DOHH2 (cell line): ENCODE measurements around the gene UMPS.

Source experiments
- H3F3A ChIP-seq: fragments of 200-600 bp; sonication (generic), shearing (Covaris generic); 2 replicates; pipeline ENCODE4 v1.6.0; 2016; ENCODE audit warnings: antibody characterized with exemption, mild to moderate bottlenecking; ENCODE audit not compliant: control insufficient read depth, insufficient read depth
- H3K27ac ChIP-seq: fragments of 200-600 bp; sonication (generic); 2 replicates; pipeline ENCODE4 v1.5.1; 2014; ENCODE audit warnings: low read depth, mild to moderate bottlenecking, low read length, moderate library complexity
- H3K27me3 ChIP-seq: fragments of 200-600 bp; sonication (generic); 2 replicates; pipeline ENCODE4 v1.6.1; 2014; ENCODE audit warnings: mild to moderate bottlenecking, low read length, mixed read lengths; ENCODE audit not compliant: control insufficient read depth
- H3K36me3 ChIP-seq: fragments of 200-600 bp; sonication (generic); 2 replicates; pipeline ENCODE4 v1.6.1; 2014; ENCODE audit warnings: mild to moderate bottlenecking, low read length, moderate library complexity, mixed read lengths; ENCODE audit not compliant: control insufficient read depth
- H3K4me1 ChIP-seq: fragments of 200-600 bp; sonication (generic); 2 replicates; pipeline ENCODE4 v1.6.1; 2014; ENCODE audit warnings: mild to moderate bottlenecking, low read length, mixed read lengths; ENCODE audit not compliant: control insufficient read depth
- H3K4me2 ChIP-seq: fragments of 200-600 bp; sonication (generic); 2 replicates; pipeline ENCODE4 v1.6.0; 2014; ENCODE audit warnings: mild to moderate bottlenecking, low read length, moderate library complexity
- H3K4me3 ChIP-seq: fragments of 200-600 bp; sonication (generic); 2 replicates; pipeline ENCODE4 v1.5.1; 2014; ENCODE audit warnings: mild to moderate bottlenecking, low read length, mixed read lengths
- H3K79me2 ChIP-seq: fragments of 200-600 bp; sonication (generic); 2 replicates; pipeline ENCODE4 v1.6.1; 2014; ENCODE audit warnings: mild to moderate bottlenecking, low read length, mixed read lengths; ENCODE audit not compliant: control insufficient read depth
- H3K9me2 ChIP-seq: fragments of 200-600 bp; sonication (generic); replicated peaks from 2 replicates; pipeline ENCODE4 v1.6.1; 2014; ENCODE audit warnings: mild to moderate bottlenecking, low read length, mixed read lengths; ENCODE audit not compliant: control insufficient read depth
- H3K9me3 ChIP-seq: fragments of 200-600 bp; sonication (generic); 2 replicates; pipeline ENCODE4 v1.6.1; 2014; ENCODE audit warnings: antibody characterized with exemption, low read length, mixed read lengths; ENCODE audit not compliant: control insufficient read depth, insufficient read depth
- H4K20me1 ChIP-seq: fragments of 200-600 bp; sonication (generic); 2 replicates; pipeline ENCODE4 v1.6.0; 2014; ENCODE audit warnings: low read depth, mild to moderate bottlenecking, antibody characterized with exemption, low read length, moderate library complexity; ENCODE audit not compliant: control insufficient read depth, insufficient read depth
- EZH2phosphoT487 ChIP-seq: fragments of 200-600 bp; sonication (generic); IDR thresholded peaks from 2 replicates; pipeline ENCODE4 v1.6.1; 2017; ENCODE audit warnings: borderline replicate concordance, mild to moderate bottlenecking, antibody characterized with exemption, low read length, moderate library complexity, mixed read lengths
- TF ChIP-seq, protein P1 (sequence below): fragments of 200-600 bp; sonication (generic); IDR thresholded peaks from one replicate; pipeline ENCODE4 v1.5.1; 2014; ENCODE audit warnings: antibody characterized with exemption, mild to moderate bottlenecking, low read depth, low read length; ENCODE audit not compliant: poor library complexity, severe bottlenecking

The UMPS gene

DNA sequence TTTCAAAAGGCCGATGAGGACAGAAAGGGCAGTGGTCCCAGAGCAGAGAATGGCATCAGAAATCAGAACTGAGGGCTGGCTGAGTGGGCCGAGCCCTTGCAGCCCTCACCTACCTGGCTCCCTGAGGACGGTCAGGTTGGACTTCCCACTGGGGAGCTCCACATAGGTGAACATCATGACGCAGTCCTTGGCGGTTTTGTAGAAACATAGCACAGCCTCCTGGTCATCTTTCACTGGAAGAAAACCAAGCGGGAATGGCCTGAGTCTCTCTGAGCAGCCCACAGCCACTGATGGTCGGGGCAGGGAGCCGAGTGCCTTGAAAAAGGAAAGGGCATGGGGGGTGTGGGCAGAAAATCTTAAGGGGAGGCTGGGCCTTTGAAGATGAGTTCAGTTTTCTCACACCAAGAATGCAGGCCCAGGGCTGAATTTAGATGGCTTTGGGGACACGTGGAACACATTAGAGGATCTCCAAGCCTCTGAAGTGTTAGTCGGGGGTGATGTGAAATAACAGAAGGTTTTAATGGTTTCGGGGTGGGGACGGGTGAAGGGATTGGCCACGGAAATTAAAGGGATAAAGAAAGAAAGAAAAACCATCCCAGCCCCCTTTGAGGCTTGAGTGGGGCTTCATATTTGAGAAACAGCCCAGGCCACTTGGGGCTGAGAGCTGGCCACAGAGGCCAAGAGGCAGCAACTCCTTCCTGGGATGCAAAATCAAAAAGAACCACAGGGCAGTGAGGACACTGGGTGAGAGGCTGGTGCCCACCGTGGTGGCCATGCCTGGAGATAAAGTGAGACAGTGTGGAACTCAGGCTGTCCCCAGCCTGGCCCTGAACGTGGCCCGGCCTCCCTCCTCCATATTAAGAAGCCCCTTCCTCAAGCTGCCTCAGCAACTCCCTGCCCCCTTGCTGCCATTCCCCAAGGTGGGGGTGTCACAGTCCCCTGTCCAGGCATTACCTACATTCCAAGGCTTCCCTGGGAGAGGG is 36.2 kb downstream of the UMPS start:
- Histone ChIP-seq H3K36me3 (no peaks in the 10 kb centered on the region), H3K27ac (no peak overlapping the region)
- TF ChIP-seq, protein P1, sequence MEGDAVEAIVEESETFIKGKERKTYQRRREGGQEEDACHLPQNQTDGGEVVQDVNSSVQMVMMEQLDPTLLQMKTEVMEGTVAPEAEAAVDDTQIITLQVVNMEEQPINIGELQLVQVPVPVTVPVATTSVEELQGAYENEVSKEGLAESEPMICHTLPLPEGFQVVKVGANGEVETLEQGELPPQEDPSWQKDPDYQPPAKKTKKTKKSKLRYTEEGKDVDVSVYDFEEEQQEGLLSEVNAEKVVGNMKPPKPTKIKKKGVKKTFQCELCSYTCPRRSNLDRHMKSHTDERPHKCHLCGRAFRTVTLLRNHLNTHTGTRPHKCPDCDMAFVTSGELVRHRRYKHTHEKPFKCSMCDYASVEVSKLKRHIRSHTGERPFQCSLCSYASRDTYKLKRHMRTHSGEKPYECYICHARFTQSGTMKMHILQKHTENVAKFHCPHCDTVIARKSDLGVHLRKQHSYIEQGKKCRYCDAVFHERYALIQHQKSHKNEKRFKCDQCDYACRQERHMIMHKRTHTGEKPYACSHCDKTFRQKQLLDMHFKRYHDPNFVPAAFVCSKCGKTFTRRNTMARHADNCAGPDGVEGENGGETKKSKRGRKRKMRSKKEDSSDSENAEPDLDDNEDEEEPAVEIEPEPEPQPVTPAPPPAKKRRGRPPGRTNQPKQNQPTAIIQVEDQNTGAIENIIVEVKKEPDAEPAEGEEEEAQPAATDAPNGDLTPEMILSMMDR = no peak
- no peak for TF ChIP-seq EZH2phosphoT487

DNA sequence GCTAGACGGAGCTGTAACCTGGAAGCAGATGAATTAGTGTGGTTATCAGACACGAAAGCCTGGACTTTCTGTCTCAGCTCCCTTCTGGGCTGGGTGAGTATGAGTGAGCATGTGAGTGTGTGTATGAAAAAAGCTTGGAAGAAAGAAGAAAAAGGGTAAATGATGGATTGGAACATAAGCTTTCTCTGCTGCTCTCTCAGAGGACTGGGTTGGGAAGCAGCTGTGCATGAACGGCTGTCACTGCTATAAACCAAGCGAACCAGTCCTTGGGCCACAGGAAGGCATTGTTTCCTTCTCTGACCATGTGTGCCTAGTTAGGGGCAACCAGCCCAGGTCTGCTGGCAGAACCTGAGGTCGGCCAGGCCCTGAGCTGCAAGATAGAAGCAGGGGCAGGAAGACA is 37.0 kb downstream of the UMPS start:
- H3K4me2 ChIP-seq = no peak overlapping the region
- no peak overlapping the region for H3K4me3 ChIP-seq
- H3K79me2 ChIP-seq = no peaks in the 10 kb centered on the region
- H3F3A ChIP-seq = no peaks in the 10 kb centered on the region
- TF ChIP-seq, protein P1 = no peak
- TF ChIP-seq EZH2phosphoT487 = no peak
- no peaks in the 10 kb centered on the region for H3K36me3 ChIP-seq
- H3K4me1 ChIP-seq = no peaks in the 10 kb centered on the region
- H3K9me3 ChIP-seq = no peaks in the 10 kb centered on the region
- no peak overlapping the region for H3K27ac ChIP-seq
- no peaks in the 10 kb centered on the region for H3K9me2 ChIP-seq
- no peaks in the 10 kb centered on the region for H4K20me1 ChIP-seq
- H3K27me3 ChIP-seq = peaks cover 9% of the 10 kb centered on the region

More for the DNA sequence above, 36.2 kb downstream of the UMPS start:
- H3F3A ChIP-seq = no peaks in the 10 kb centered on the region
- no peak overlapping the region for H3K4me2 ChIP-seq
- H3K4me3 ChIP-seq = no peak overlapping the region
- peaks cover 4% of the 10 kb centered on the region; the same call in 1 of the 2 replicates for H3K27me3 ChIP-seq
- no peaks in the 10 kb centered on the region for H4K20me1 ChIP-seq
- H3K9me2 ChIP-seq = no peaks in the 10 kb centered on the region
- no peaks in the 10 kb centered on the region for H3K9me3 ChIP-seq
- H3K4me1 ChIP-seq = no peaks in the 10 kb centered on the region
- H3K79me2 ChIP-seq = no peaks in the 10 kb centered on the region

DNA sequence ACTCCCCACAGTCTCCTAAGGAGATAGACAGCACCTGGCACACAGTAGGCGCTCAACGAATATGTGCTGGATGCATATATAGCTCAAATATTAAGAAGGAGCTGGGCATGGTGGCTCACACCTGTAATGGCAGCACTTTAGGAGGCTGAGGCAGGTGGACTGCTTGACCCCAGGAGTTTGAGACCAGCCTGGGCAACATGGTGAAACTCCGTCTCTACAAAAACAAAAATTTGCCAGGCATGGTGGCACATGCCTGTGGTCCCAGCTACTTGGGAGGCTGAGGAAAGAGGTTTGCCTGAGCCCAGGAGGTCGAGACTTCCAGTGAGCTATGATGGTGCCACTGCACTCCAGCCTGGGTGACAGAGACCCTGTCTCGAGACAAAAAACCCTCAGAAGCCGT is 37.4 kb downstream of the UMPS start:
- Histone ChIP-seq H3K4me1 (no peaks in the 10 kb centered on the region), H3K79me2 (no peaks in the 10 kb centered on the region), H3F3A (no peaks in the 10 kb centered on the region), H3K9me3 (no peaks in the 10 kb centered on the region), H3K27me3 (peaks cover 10% of the 10 kb centered on the region), H3K9me2 (no peaks in the 10 kb centered on the region), H3K27ac (no peak overlapping the region), H3K4me3 (no peak overlapping the region), H3K4me2 (no peak overlapping the region), H4K20me1 (no peaks in the 10 kb centered on the region), H3K36me3 (no peaks in the 10 kb centered on the region)
- no peak for TF ChIP-seq EZH2phosphoT487
- TF ChIP-seq, protein P1 = no peak
